ENCODE data around the gene HEXIM2. TPM values are rescaled to one million over a fixed set of nuclear protein-coding genes. Genes with fewer than 3 reads are reported as not detected.

HEXIM2 gene
- total and polyA plus RNA-seq, 2 of the 13 experiments (the other 11 are each of a cell fraction or from before 2014, with no cell fraction given), result 27.1 to 32.4 TPM

DNA sequence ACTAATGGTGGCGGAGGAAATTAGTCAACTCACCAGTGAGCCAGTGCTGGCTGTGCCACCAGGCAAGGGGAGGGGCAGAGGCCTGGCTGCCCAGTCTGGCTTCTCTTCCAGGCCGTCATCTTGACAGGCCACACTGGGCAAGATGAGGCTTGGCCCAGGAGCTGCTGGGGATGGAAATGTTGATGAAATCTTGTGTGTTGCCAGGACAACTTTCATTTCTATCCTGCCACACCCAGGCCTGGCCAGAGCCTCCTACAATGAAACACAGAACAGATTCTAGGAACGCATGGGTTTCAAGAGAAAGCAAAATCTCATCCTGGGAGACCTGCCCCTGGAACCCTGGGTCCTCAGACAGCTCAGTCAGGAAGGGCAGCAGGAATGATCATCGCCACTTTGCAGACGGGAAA, 9.3 kb downstream of the HEXIM2 start (continued):
- TF ChIP-seq, protein P1, sequence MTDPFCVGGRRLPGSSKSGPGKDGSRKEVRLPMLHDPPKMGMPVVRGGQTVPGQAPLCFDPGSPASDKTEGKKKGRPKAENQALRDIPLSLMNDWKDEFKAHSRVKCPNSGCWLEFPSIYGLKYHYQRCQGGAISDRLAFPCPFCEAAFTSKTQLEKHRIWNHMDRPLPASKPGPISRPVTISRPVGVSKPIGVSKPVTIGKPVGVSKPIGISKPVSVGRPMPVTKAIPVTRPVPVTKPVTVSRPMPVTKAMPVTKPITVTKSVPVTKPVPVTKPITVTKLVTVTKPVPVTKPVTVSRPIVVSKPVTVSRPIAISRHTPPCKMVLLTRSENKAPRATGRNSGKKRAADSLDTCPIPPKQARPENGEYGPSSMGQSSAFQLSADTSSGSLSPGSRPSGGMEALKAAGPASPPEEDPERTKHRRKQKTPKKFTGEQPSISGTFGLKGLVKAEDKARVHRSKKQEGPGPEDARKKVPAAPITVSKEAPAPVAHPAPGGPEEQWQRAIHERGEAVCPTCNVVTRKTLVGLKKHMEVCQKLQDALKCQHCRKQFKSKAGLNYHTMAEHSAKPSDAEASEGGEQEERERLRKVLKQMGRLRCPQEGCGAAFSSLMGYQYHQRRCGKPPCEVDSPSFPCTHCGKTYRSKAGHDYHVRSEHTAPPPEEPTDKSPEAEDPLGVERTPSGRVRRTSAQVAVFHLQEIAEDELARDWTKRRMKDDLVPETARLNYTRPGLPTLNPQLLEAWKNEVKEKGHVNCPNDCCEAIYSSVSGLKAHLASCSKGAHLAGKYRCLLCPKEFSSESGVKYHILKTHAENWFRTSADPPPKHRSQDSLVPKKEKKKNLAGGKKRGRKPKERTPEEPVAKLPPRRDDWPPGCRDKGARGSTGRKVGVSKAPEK (CRISPR knock-in tag; IDR thresholded peaks at IDR 0.05; ENCODE audit: borderline replicate concordance), result no peak
- no peak for TF ChIP-seq RNF2 (conservative IDR thresholded peaks at IDR 0.05; ENCODE audit: low read depth)
- TF ChIP-seq, protein P2, sequence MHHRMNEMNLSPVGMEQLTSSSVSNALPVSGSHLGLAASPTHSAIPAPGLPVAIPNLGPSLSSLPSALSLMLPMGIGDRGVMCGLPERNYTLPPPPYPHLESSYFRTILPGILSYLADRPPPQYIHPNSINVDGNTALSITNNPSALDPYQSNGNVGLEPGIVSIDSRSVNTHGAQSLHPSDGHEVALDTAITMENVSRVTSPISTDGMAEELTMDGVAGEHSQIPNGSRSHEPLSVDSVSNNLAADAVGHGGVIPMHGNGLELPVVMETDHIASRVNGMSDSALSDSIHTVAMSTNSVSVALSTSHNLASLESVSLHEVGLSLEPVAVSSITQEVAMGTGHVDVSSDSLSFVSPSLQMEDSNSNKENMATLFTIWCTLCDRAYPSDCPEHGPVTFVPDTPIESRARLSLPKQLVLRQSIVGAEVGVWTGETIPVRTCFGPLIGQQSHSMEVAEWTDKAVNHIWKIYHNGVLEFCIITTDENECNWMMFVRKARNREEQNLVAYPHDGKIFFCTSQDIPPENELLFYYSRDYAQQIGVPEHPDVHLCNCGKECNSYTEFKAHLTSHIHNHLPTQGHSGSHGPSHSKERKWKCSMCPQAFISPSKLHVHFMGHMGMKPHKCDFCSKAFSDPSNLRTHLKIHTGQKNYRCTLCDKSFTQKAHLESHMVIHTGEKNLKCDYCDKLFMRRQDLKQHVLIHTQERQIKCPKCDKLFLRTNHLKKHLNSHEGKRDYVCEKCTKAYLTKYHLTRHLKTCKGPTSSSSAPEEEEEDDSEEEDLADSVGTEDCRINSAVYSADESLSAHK (CRISPR knock-in tag; IDR thresholded peaks at IDR 0.05; ENCODE audit: borderline replicate concordance), result no peak
- TF ChIP-seq, protein P3, sequence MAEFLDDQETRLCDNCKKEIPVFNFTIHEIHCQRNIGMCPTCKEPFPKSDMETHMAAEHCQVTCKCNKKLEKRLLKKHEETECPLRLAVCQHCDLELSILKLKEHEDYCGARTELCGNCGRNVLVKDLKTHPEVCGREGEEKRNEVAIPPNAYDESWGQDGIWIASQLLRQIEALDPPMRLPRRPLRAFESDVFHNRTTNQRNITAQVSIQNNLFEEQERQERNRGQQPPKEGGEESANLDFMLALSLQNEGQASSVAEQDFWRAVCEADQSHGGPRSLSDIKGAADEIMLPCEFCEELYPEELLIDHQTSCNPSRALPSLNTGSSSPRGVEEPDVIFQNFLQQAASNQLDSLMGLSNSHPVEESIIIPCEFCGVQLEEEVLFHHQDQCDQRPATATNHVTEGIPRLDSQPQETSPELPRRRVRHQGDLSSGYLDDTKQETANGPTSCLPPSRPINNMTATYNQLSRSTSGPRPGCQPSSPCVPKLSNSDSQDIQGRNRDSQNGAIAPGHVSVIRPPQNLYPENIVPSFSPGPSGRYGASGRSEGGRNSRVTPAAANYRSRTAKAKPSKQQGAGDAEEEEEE (CRISPR knock-in tag; IDR thresholded peaks at IDR 0.05; ENCODE audit: borderline replicate concordance), result no peak
- TF ChIP-seq, protein P4, sequence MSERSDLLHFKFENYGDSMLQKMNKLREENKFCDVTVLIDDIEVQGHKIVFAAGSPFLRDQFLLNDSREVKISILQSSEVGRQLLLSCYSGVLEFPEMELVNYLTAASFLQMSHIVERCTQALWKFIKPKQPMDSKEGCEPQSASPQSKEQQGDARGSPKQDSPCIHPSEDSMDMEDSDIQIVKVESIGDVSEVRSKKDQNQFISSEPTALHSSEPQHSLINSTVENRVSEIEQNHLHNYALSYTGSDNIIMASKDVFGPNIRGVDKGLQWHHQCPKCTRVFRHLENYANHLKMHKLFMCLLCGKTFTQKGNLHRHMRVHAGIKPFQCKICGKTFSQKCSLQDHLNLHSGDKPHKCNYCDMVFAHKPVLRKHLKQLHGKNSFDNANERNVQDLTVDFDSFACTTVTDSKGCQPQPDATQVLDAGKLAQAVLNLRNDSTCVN (CRISPR knock-in tag; IDR thresholded peaks at IDR 0.05; ENCODE audit: borderline replicate concordance), result peak; percentile 42; the same call in 1 of the 2 replicates
- TF ChIP-seq, protein P5, sequence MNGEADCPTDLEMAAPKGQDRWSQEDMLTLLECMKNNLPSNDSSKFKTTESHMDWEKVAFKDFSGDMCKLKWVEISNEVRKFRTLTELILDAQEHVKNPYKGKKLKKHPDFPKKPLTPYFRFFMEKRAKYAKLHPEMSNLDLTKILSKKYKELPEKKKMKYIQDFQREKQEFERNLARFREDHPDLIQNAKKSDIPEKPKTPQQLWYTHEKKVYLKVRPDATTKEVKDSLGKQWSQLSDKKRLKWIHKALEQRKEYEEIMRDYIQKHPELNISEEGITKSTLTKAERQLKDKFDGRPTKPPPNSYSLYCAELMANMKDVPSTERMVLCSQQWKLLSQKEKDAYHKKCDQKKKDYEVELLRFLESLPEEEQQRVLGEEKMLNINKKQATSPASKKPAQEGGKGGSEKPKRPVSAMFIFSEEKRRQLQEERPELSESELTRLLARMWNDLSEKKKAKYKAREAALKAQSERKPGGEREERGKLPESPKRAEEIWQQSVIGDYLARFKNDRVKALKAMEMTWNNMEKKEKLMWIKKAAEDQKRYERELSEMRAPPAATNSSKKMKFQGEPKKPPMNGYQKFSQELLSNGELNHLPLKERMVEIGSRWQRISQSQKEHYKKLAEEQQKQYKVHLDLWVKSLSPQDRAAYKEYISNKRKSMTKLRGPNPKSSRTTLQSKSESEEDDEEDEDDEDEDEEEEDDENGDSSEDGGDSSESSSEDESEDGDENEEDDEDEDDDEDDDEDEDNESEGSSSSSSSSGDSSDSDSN (CRISPR knock-in tag; IDR thresholded peaks at IDR 0.05), result no peak; the same call in 1 of the 2 replicates
- TF ChIP-seq TMF1 (CRISPR knock-in tag; IDR thresholded peaks at IDR 0.05; ENCODE audit: low read depth), result no peak
- no peak for TF ChIP-seq ARID2 (CRISPR knock-in tag; IDR thresholded peaks at IDR 0.05; ENCODE audit: borderline replicate concordance)
- no peak for TF ChIP-seq MAFK (conservative IDR thresholded peaks at IDR 0.05 in 1 of 2, IDR thresholded peaks at IDR 0.05 in 1 of 2; ENCODE audit: low read length in 2 of 2)
- no peak for TF ChIP-seq ZSCAN9 (CRISPR knock-in tag; IDR thresholded peaks at IDR 0.05; ENCODE audit: borderline replicate concordance)
- no peak for TF ChIP-seq ZFP36L2 (CRISPR knock-in tag; IDR thresholded peaks at IDR 0.05)
- TF ChIP-seq, protein P6, sequence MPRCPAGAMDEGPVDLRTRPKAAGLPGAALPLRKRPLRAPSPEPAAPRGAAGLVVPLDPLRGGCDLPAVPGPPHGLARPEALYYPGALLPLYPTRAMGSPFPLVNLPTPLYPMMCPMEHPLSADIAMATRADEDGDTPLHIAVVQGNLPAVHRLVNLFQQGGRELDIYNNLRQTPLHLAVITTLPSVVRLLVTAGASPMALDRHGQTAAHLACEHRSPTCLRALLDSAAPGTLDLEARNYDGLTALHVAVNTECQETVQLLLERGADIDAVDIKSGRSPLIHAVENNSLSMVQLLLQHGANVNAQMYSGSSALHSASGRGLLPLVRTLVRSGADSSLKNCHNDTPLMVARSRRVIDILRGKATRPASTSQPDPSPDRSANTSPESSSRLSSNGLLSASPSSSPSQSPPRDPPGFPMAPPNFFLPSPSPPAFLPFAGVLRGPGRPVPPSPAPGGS (CRISPR knock-in tag; IDR thresholded peaks at IDR 0.05), result no peak
- TF ChIP-seq PCBP2 (optimal IDR thresholded peaks at IDR 0.05; ENCODE audit: low read depth, low read length, poor library complexity, severe bottlenecking), result no peak
